PC-9 (cell line): Measurements from ENCODE around the gene CACNB4. TPM values are rescaled to one million over a fixed set of nuclear protein-coding genes. Genes with fewer than 3 reads are reported as not detected.

Experiments used
- BruUV-seq: library from RNA; stranded (reverse); fragments of 400-500 nt; replicated peaks from 2 replicates; lab custom pipeline; 2021; lab: Mats Ljungman, UMichigan
- CTCF ChIA-PET: fragments of 300-600 bp; sonication (Branson Sonifier 250); formaldehyde crosslinking; loops from one replicate; lab custom pipeline; 2022; ENCODE audit warnings: antibody characterized with exemption; lab: Charles Lee
- POLR2A ChIA-PET: fragments of 300-600 bp; sonication (Branson Sonifier 250); formaldehyde crosslinking; loops from one replicate; lab custom pipeline; 2022; ENCODE audit warnings: antibody characterized with exemption; ENCODE audit not compliant: unreplicated experiment; lab: Charles Lee
- DNase-seq, 2 experiments: peaks; one replicate each; pipeline versions ENCODE4 v3.0.0 to v3.0.0-alpha.2; 2015 to 2022; ENCODE audit warnings: mixed read lengths in 1 of 2
- H2AFZ ChIP-seq: fragments of 200-600 bp; sonication (generic); 2 replicates; pipeline ENCODE4 v1.8.1; 2017; ENCODE audit warnings: antibody characterized with exemption
- H3F3A ChIP-seq: fragments of 200-600 bp; sonication (generic); 2 replicates; pipeline ENCODE4 v1.8.1; 2017; ENCODE audit warnings: antibody characterized with exemption, mild to moderate bottlenecking, low read depth; ENCODE audit not compliant: insufficient read depth
- H3K27ac ChIP-seq: fragments of 200-600 bp; sonication (generic); 2 replicates; pipeline ENCODE4 v1.6.1; 2016; ENCODE audit warnings: mixed run types
- H3K27me3 ChIP-seq: fragments of 200-600 bp; sonication (generic); 2 replicates; pipeline ENCODE4 v1.6.1; 2016; ENCODE audit warnings: low read depth, mixed run types; ENCODE audit not compliant: insufficient read depth
- H3K36me3 ChIP-seq: fragments of 200-600 bp; sonication (generic); 2 replicates; pipeline ENCODE4 v1.6.1; 2016; ENCODE audit warnings: low read depth, mixed run types
- H3K4me1 ChIP-seq: fragments of 200-600 bp; sonication (generic); replicated peaks from 2 replicates; pipeline ENCODE4 v1.6.1; 2016; ENCODE audit warnings: mixed run types; ENCODE audit not compliant: insufficient read depth
- H3K4me2 ChIP-seq: fragments of 200-600 bp; sonication (generic); 2 replicates; pipeline ENCODE4 v1.6.1; 2017; ENCODE audit warnings: mixed run types
- H3K4me3 ChIP-seq: fragments of 200-600 bp; sonication (generic); 2 replicates; pipeline ENCODE4 v1.6.1; 2016; ENCODE audit warnings: mixed run types
- H3K79me2 ChIP-seq: fragments of 200-600 bp; sonication (generic); 2 replicates; pipeline ENCODE4 v1.6.1; 2017; ENCODE audit warnings: low read depth, mixed run types
- H3K9me2 ChIP-seq: fragments of 200-600 bp; sonication (generic); 2 replicates; pipeline ENCODE4 v1.8.1; 2017; ENCODE audit warnings: mild to moderate bottlenecking; ENCODE audit not compliant: insufficient read depth
- H3K9me3 ChIP-seq: fragments of 200-600 bp; sonication (generic); 2 replicates; pipeline ENCODE4 v1.8.1; 2016; ENCODE audit warnings: low read depth; ENCODE audit not compliant: insufficient read depth
- H4K20me1 ChIP-seq: fragments of 200-600 bp; sonication (generic); 2 replicates; pipeline ENCODE4 v1.8.1; 2017; ENCODE audit not compliant: insufficient read depth
- EZH2 ChIP-seq: fragments of 200-600 bp; sonication (generic); IDR thresholded peaks from 2 replicates; pipeline ENCODE4 v1.8.0; 2017; ENCODE audit warnings: antibody characterized with exemption, low read depth
- intact Hi-C: fragments of 100-400 bp; cut with micrococcal nuclease; formaldehyde crosslinking; loops from one replicate; pipeline ENCODE4 v1.10.0; 2022; ENCODE audit not compliant: unreplicated experiment
- total RNA-seq: library from RNA; stranded (reverse); gene quantifications from 2 replicates; pipeline ENCODE4 v1.2.3, GENCODE V29; 2021
- TF ChIP-seq, protein P1 (sequence below): fragments of 200-600 bp; sonication (generic); conservative IDR thresholded peaks from 2 replicates; pipeline ENCODE4 v1.6.1; 2017; ENCODE audit warnings: mixed run types, antibody characterized with exemption, mild to moderate bottlenecking, moderate library complexity

The CACNB4 gene
- total RNA-seq, 1 experiment from 2014 or later = 0.98 TPM

DNA sequence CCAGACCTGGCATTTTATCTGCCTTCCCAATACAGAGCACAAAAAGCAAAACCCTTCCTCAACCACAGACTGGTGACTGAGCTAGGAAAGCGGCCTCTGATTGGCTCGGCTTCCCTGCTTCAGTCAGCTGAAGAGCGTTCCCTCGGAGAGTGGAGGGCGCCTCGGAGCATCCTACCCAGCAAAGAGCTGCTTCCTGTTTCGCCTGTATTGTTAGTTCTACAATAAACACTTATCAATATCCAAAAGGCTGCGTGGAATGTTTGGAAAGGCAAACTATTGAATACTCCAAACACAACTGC lies 125.0 kb downstream of the CACNB4 start:
- no peak overlapping the region for H3K4me2 ChIP-seq
- CTCF ChIA-PET = no interaction called here
- intact Hi-C loops = no loop called here

GRCh38 chr2:151973013-151973900 lies 125.6 kb downstream of the CACNB4 start:
- no peaks in the 10 kb centered on the region for H3K9me2 ChIP-seq
- H3K9me3 ChIP-seq = no peaks in the 10 kb centered on the region
- intact Hi-C loops = no loop called here
- ChIA-PET CTCF (no interaction called here), POLR2A (no interaction called here)
- H3K79me2 ChIP-seq = no peaks in the 10 kb centered on the region
- no peak for DNase-seq
- no TSS peak for BruUV-seq
- H2AFZ ChIP-seq = no peak overlapping the region
- H3K27me3 ChIP-seq = peaks cover 39% of the 10 kb centered on the region
- no peak overlapping the region for H3K4me2 ChIP-seq
- no peaks in the 10 kb centered on the region for H3K36me3 ChIP-seq
- TF ChIP-seq EZH2 = no peak
- TF ChIP-seq, protein P1, sequence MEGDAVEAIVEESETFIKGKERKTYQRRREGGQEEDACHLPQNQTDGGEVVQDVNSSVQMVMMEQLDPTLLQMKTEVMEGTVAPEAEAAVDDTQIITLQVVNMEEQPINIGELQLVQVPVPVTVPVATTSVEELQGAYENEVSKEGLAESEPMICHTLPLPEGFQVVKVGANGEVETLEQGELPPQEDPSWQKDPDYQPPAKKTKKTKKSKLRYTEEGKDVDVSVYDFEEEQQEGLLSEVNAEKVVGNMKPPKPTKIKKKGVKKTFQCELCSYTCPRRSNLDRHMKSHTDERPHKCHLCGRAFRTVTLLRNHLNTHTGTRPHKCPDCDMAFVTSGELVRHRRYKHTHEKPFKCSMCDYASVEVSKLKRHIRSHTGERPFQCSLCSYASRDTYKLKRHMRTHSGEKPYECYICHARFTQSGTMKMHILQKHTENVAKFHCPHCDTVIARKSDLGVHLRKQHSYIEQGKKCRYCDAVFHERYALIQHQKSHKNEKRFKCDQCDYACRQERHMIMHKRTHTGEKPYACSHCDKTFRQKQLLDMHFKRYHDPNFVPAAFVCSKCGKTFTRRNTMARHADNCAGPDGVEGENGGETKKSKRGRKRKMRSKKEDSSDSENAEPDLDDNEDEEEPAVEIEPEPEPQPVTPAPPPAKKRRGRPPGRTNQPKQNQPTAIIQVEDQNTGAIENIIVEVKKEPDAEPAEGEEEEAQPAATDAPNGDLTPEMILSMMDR = no peak
- no peaks in the 10 kb centered on the region for H3F3A ChIP-seq
- H3K4me1 ChIP-seq = no peaks in the 10 kb centered on the region
- H3K4me3 ChIP-seq = no peak overlapping the region
- no peaks in the 10 kb centered on the region for H4K20me1 ChIP-seq
- H3K27ac ChIP-seq = no peak overlapping the region

More for the DNA sequence above, 125.0 kb downstream of the CACNB4 start:
- Histone ChIP-seq H4K20me1 (no peaks in the 10 kb centered on the region), H2AFZ (no peak overlapping the region), H3K79me2 (no peaks in the 10 kb centered on the region), H3K27ac (no peak overlapping the region), H3K9me3 (no peaks in the 10 kb centered on the region), H3K9me2 (no peaks in the 10 kb centered on the region), H3K4me3 (no peak overlapping the region), H3F3A (no peaks in the 10 kb centered on the region), H3K4me1 (no peaks in the 10 kb centered on the region), H3K27me3 (peaks cover 43% of the 10 kb centered on the region), H3K36me3 (no peaks in the 10 kb centered on the region)
- POLR2A ChIA-PET = no interaction called here
- TF ChIP-seq, protein P1 = no peak
- TF ChIP-seq EZH2 = no peak
- BruUV-seq = no TSS peak
- DNase-seq = no peak

DNA sequence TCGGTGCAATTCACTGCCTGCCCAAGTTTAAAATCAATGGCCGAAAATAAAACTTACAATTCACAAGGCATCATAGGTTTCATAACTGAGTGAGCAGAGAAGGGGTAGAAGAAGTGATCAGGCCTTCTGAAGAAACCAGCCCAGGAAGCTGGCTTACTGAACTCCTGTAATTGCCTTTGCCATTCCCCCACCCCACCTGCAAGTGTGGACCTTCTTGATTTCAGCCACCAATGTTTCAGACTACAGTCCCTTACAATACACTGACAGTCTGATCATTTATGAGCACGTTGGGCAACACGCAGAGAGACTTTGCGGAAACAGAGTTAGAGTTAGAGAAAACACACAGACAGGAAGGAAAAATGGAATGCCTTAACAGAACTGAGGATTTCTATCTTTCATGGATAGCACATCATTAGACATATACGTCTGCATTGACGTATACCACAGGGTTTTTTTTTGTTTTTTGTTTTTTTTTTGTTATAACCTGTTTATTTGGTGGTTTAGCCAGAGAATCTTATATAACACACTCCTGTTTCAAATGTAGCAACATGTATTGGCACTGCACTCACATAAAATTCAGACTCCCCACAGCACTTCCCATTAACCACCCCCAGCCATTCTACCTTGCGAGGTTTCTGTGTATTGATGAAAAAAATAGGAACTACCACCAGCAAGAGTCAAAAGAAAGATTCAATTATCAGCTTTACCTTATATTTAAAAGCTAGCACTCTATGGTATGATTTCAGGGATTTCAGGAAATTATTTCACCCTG lies 126.4 kb downstream of the CACNB4 start:
- intact Hi-C loops = no loop called here
- Histone ChIP-seq H3K27me3 (peaks cover 39% of the 10 kb centered on the region), H2AFZ (no peak overlapping the region), H3F3A (no peaks in the 10 kb centered on the region), H3K4me2 (no peak overlapping the region), H3K4me1 (no peaks in the 10 kb centered on the region), H3K27ac (no peak overlapping the region), H3K36me3 (no peaks in the 10 kb centered on the region), H3K9me3 (no peaks in the 10 kb centered on the region), H3K9me2 (no peaks in the 10 kb centered on the region), H3K4me3 (no peak overlapping the region), H4K20me1 (no peaks in the 10 kb centered on the region), H3K79me2 (no peaks in the 10 kb centered on the region)
- no TSS peak for BruUV-seq
- no peak for DNase-seq
- TF ChIP-seq, protein P1 = no peak
- TF ChIP-seq EZH2 = no peak
- ChIA-PET CTCF (no interaction called here), POLR2A (no interaction called here)
